ENCODE results near the gene MRPL2. TPM values are rescaled to one million over a fixed set of nuclear protein-coding genes. Genes with fewer than 3 reads are reported as not detected.

MRPL2 gene
- total RNA-seq, 2 donors from 2014 or later, result 51.6 to 65.2 TPM

- Mint-ChIP-seq H3K36me3 (ENCODE audit: low read depth) (peaks cover 39% of the 10 kb centered on the region), H3K27me3 (ENCODE audit: insufficient read depth) (no peaks in the 10 kb centered on the region), H3K27ac (peak overlapping the region; percentile 95), H3K4me3 (peak overlapping the region; percentile 98), H3K4me1 (peaks cover 18% of the 10 kb centered on the region), H3K9me3 (no peaks in the 10 kb centered on the region)
- Histone ChIP-seq H3K27me3 (ENCODE audit: control insufficient read depth, insufficient read depth, low read length, poor library complexity, severe bottlenecking) (no peaks in the 10 kb centered on the region), H3K4me3 (ENCODE audit: low read length) (no peak overlapping the region), H3K9me3 (ENCODE audit: control insufficient read depth, low read length) (no peaks in the 10 kb centered on the region), H3K27ac (ENCODE audit: low read depth, low read length) (no peak overlapping the region), H3K36me3 (ENCODE audit: control insufficient read depth, insufficient read depth, low read length) (peaks cover 59% of the 10 kb centered on the region), H3K4me1 (ENCODE audit: control insufficient read depth, insufficient read depth, low read length) (peaks cover 8% of the 10 kb centered on the region), H3K9ac (ENCODE audit: extremely low read depth, low read length, poor library complexity, severe bottlenecking) (no peak overlapping the region)
- no peak for TF ChIP-seq CTCF (conservative IDR thresholded peaks at IDR 0.05)
- DNase-seq, result no peak
- WGBS, 2 experiments (ENCODE audit: insufficient coverage in 1 of 2, insufficient read length in 1 of 2), result 85 to 97% methylated on average over 2 to 3 of the region's 3 CpGs
These were observed 39.1 kb downstream of the MRPL2 start for GRCh38 chr6:43020052-43020705.

DNA sequence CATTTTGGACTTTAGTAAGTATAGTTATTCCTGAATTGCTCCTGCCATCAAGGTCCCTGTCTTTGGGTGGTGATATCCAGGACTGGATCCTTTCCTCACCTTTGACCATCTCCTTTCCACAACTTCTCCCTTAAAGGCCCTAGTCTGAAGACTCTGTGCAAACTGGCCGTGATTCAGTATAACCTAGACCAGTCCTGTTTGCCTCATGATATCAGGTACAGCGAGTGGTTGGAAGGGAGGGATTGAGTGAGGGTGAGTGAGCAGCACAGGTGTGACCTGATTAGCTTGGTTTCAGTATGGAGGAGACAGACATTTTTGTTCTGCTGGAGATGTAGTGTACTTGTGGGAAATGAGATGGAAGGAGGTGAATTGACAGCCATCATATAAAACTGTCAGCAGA is 40.1 kb downstream of the MRPL2 start:
- H3K36me3 Mint-ChIP-seq (ENCODE audit: low read depth), result peaks cover 28% of the 10 kb centered on the region
- peaks cover 1% of the 10 kb centered on the region for H3K27me3 Mint-ChIP-seq (ENCODE audit: insufficient read depth)
- Histone ChIP-seq H3K4me3 (ENCODE audit: low read length) (no peak overlapping the region), H3K36me3 (ENCODE audit: control insufficient read depth, insufficient read depth, low read length) (peaks cover 49% of the 10 kb centered on the region), H3K27me3 (ENCODE audit: control insufficient read depth, insufficient read depth, low read length, poor library complexity, severe bottlenecking) (no peaks in the 10 kb centered on the region), H3K9ac (ENCODE audit: extremely low read depth, low read length, poor library complexity, severe bottlenecking) (no peak overlapping the region), H3K9me3 (ENCODE audit: control insufficient read depth, low read length) (no peaks in the 10 kb centered on the region), H3K4me1 (ENCODE audit: control insufficient read depth, insufficient read depth, low read length) (peaks cover 8% of the 10 kb centered on the region), H3K27ac (ENCODE audit: low read depth, low read length) (no peak overlapping the region)
- H3K27ac Mint-ChIP-seq, result no peak overlapping the region
- WGBS, 2 experiments (ENCODE audit: insufficient coverage in 1 of 2, insufficient read length in 1 of 2), result 90 to 94% methylated on average over 2 of the region's 2 CpGs
- peaks cover 25% of the 10 kb centered on the region for H3K4me1 Mint-ChIP-seq
- no peak for TF ChIP-seq CTCF (conservative IDR thresholded peaks at IDR 0.05)
- no peaks in the 10 kb centered on the region for H3K9me3 Mint-ChIP-seq
- DNase-seq, result no peak
- no peak overlapping the region for H3K4me3 Mint-ChIP-seq

DNA sequence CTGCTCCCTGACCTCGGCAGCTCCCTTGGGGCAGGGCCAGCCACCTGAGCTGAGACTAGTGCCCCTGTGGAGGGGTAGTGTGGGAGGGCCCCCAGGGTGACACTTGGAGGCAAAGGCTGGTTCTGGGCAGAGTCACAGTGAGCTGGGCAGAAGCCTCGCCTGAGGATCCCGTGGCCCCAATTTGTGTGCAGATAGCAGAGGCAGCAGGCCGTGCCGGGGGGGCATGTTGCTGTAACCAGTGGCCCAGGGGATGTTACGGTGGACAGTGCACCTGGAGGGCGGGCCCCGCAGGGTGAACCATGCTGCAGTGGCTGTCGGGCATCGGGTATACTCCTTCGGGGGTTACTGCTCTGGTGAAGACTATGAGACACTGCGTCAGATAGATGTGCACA is 42.3 kb downstream of the MRPL2 start:
- Histone ChIP-seq H3K4me3 (ENCODE audit: low read length) (no peak overlapping the region), H3K9ac (ENCODE audit: extremely low read depth, low read length, poor library complexity, severe bottlenecking) (no peak overlapping the region), H3K27me3 (ENCODE audit: control insufficient read depth, insufficient read depth, low read length, poor library complexity, severe bottlenecking) (no peaks in the 10 kb centered on the region), H3K9me3 (ENCODE audit: control insufficient read depth, low read length) (no peaks in the 10 kb centered on the region), H3K36me3 (ENCODE audit: control insufficient read depth, insufficient read depth, low read length) (peaks cover 45% of the 10 kb centered on the region), H3K4me1 (ENCODE audit: control insufficient read depth, insufficient read depth, low read length) (peaks cover 14% of the 10 kb centered on the region), H3K27ac (ENCODE audit: low read depth, low read length) (no peak overlapping the region)
- Mint-ChIP-seq H3K27me3 (ENCODE audit: insufficient read depth) (peaks cover 1% of the 10 kb centered on the region), H3K36me3 (ENCODE audit: low read depth) (peaks cover 34% of the 10 kb centered on the region), H3K27ac (peak overlapping the region; percentile 73), H3K9me3 (no peaks in the 10 kb centered on the region), H3K4me3 (no peak overlapping the region), H3K4me1 (peaks cover 37% of the 10 kb centered on the region)
- no peak for DNase-seq
- WGBS, 2 experiments (ENCODE audit: insufficient coverage in 1 of 2, insufficient read length in 1 of 2), result 94 to 95% methylated on average over 6 to 12 of the region's 12 CpGs
- TF ChIP-seq CTCF (conservative IDR thresholded peaks at IDR 0.05), result no peak

All from endodermal cell (in vitro differentiated cells).